Liver (tissue), 9 donors: Measurements from ENCODE around the gene LDAH. TPM values are rescaled to one million over a fixed set of nuclear protein-coding genes. Genes with fewer than 3 reads are reported as not detected.

ENCODE experiments used
- DNase-seq: peaks from one replicate; pipeline ENCODE4 v3.0.0-alpha.2; 2017; ENCODE audit warnings: low spot score
- H3K27ac ChIP-seq, 2 donors: one replicate each; pipeline ENCODE4 v1.7.0; 2013; ENCODE audit warnings: inconsistent platforms in 2 of 2, low read length in 2 of 2, control low read depth in 1 of 2, low read depth in 1 of 2, mild to moderate bottlenecking in 1 of 2
- H3K27me3 ChIP-seq, 4 donors: one replicate each; pipeline versions ENCODE4 v1.6.1 to v1.7.0; 2013; ENCODE audit warnings: low read length in 3 of 4, inconsistent platforms in 1 of 4, mild to moderate bottlenecking in 1 of 4, moderate library complexity in 1 of 4; ENCODE audit not compliant: control insufficient read depth in 4 of 4, insufficient read depth in 4 of 4
- H3K36me3 ChIP-seq, 4 donors: one replicate each; pipeline versions ENCODE4 v1.6.1 to v1.7.0; 2013; ENCODE audit warnings: low read length in 3 of 4, mild to moderate bottlenecking in 3 of 4, low read depth in 1 of 4, moderate library complexity in 1 of 4; ENCODE audit not compliant: control insufficient read depth in 4 of 4, insufficient read depth in 3 of 4
- H3K4me1 ChIP-seq, 4 donors: one replicate each; pipeline versions ENCODE4 v1.6.1 to v1.7.0; 2013; ENCODE audit warnings: low read length in 3 of 4, mild to moderate bottlenecking in 3 of 4, moderate library complexity in 1 of 4; ENCODE audit not compliant: control insufficient read depth in 4 of 4, insufficient read depth in 4 of 4
- H3K4me3 ChIP-seq, 3 donors: one replicate each; pipeline versions ENCODE4 v1.6.1 to v1.7.0; 2013; ENCODE audit warnings: low read length in 3 of 3, control low read depth in 1 of 3, low read depth in 1 of 3, mild to moderate bottlenecking in 1 of 3
- H3K9ac ChIP-seq, 2 donors: one replicate each; pipeline ENCODE4 v1.7.0; 2013; ENCODE audit warnings: low read length in 2 of 2, mild to moderate bottlenecking in 2 of 2, moderate library complexity in 2 of 2, control low read depth in 1 of 2, low read depth in 1 of 2
- H3K9me3 ChIP-seq, 4 donors: one replicate each; pipeline versions ENCODE4 v1.6.1 to v1.7.0; 2013; ENCODE audit warnings: low read length in 3 of 4; ENCODE audit not compliant: control insufficient read depth in 4 of 4
- ATF3 ChIP-seq: IDR thresholded peaks from 2 replicates; pipeline ENCODE4 v1.6.1; 2016; ENCODE audit warnings: antibody characterized with exemption
- EGR1 ChIP-seq, 2 donors: IDR thresholded peaks; 2 replicates each; pipeline ENCODE4 v1.6.1; 2016 to 2018; ENCODE audit warnings: antibody characterized with exemption in 2 of 2, low read depth in 2 of 2
- FOXA1 ChIP-seq: IDR thresholded peaks from 2 replicates; pipeline ENCODE4 v1.6.1; 2016; ENCODE audit warnings: antibody characterized with exemption
- FOXA2 ChIP-seq: IDR thresholded peaks from 2 replicates; pipeline ENCODE4 v1.6.1; 2016; ENCODE audit warnings: antibody characterized with exemption
- GABPA ChIP-seq, 2 donors: IDR thresholded peaks in 1 of 2; conservative IDR thresholded peaks in 1 of 2; 2 replicates each; pipeline ENCODE4 v1.6.1; 2016; ENCODE audit warnings: antibody characterized with exemption in 2 of 2, mild to moderate bottlenecking in 1 of 2, moderate library complexity in 1 of 2
- HNF4A ChIP-seq, 2 donors: conservative IDR thresholded peaks; 2 replicates each; pipeline ENCODE4 v1.6.1; 2016; ENCODE audit warnings: antibody characterized with exemption in 2 of 2, mild to moderate bottlenecking in 2 of 2
- HNF4G ChIP-seq: IDR thresholded peaks from 2 replicates; pipeline ENCODE4 v1.6.1; 2016; ENCODE audit warnings: antibody characterized with exemption
- JUND ChIP-seq, 2 donors: IDR thresholded peaks; 2 replicates each; pipeline ENCODE4 v1.6.1; 2016; ENCODE audit warnings: antibody characterized with exemption in 2 of 2
- NR2F2 ChIP-seq: IDR thresholded peaks from 2 replicates; pipeline ENCODE4 v1.6.1; 2016; ENCODE audit warnings: antibody characterized with exemption
- RAD21 ChIP-seq, 2 donors: IDR thresholded peaks; 2 replicates each; pipeline ENCODE4 v1.6.1; 2016; ENCODE audit warnings: antibody characterized with exemption in 2 of 2, mild to moderate bottlenecking in 2 of 2
- REST ChIP-seq: IDR thresholded peaks from 2 replicates; pipeline ENCODE4 v1.6.1; 2016; ENCODE audit warnings: antibody characterized with exemption, mild to moderate bottlenecking
- RXRA ChIP-seq, 2 donors: IDR thresholded peaks; 2 replicates each; pipeline ENCODE4 v1.6.1; 2017 to 2018; ENCODE audit warnings: antibody characterized with exemption in 2 of 2, mild to moderate bottlenecking in 1 of 2
- SP1 ChIP-seq: IDR thresholded peaks from 2 replicates; pipeline ENCODE4 v1.6.1; 2018; ENCODE audit warnings: antibody characterized with exemption, mild to moderate bottlenecking
- TAF1 ChIP-seq: conservative IDR thresholded peaks from 2 replicates; pipeline ENCODE4 v1.6.1; 2016; ENCODE audit warnings: antibody characterized with exemption, mild to moderate bottlenecking
- YY1 ChIP-seq: IDR thresholded peaks from 2 replicates; pipeline ENCODE4 v1.6.1; 2016; ENCODE audit warnings: antibody characterized with exemption, mild to moderate bottlenecking
- ZBTB33 ChIP-seq: IDR thresholded peaks from 2 replicates; pipeline ENCODE4 v1.6.1; 2016; ENCODE audit warnings: antibody characterized with exemption
- WGBS: extraction: QIAGEN DNeasy Blood & Tissue Kit; methylation state at CpG from one replicate; pipeline ENCODE4 v1.1.7; 2013; 5-methylcytosine and 5-hydroxymethylcytosine counted together
- polyA plus RNA-seq, 2 donors: library from polyadenylated mRNA; stranded (reverse) in 1 of 2; unstranded in 1 of 2; fragments of 200-250 nt in 1 of 2; fragments of >200 nt in 1 of 2; fragmentation: Nextera tagmentation in 1 of 2; extraction: Ambion mirVana in 1 of 2; gene quantifications; one replicate each; pipeline versions ENCODE4 v1.2.1 to v1.2.3, GENCODE V29; 2013 to 2015
- total RNA-seq, 2 donors: library from RNA; depleted of rRNA; stranded (reverse); fragments of >200 nt; gene quantifications; one replicate each; pipeline ENCODE4 v1.2.3, GENCODE V29; 2014
- TF ChIP-seq, protein P1 (sequence below): fragments of 150-350 bp; IDR thresholded peaks from 2 replicates; pipeline ENCODE4 v1.5.1; 2017; ENCODE audit warnings: improper control_type of control experiment, low read depth, low read length; ENCODE audit not compliant: missing input control
- donor health status: healthy.
- donor health status: healthy.
- donor health status: healthy.
- donor health status: healthy.
- donor health status: healthy.

Gene LDAH
- total and polyA plus RNA-seq, 4 donors = 5.8 to 17.7 (median 9.7) TPM

GRCh38 chr2:20684581-20685063, 138.3 kb downstream of the LDAH start:
- H3K27me3 ChIP-seq = no peaks in the 10 kb centered on the region
- no peak for TF ChIP-seq TAF1
- peak; percentile 81 to 90 for TF ChIP-seq RXRA (IDR thresholded peaks at IDR 0.05)
- TF ChIP-seq, protein P1, sequence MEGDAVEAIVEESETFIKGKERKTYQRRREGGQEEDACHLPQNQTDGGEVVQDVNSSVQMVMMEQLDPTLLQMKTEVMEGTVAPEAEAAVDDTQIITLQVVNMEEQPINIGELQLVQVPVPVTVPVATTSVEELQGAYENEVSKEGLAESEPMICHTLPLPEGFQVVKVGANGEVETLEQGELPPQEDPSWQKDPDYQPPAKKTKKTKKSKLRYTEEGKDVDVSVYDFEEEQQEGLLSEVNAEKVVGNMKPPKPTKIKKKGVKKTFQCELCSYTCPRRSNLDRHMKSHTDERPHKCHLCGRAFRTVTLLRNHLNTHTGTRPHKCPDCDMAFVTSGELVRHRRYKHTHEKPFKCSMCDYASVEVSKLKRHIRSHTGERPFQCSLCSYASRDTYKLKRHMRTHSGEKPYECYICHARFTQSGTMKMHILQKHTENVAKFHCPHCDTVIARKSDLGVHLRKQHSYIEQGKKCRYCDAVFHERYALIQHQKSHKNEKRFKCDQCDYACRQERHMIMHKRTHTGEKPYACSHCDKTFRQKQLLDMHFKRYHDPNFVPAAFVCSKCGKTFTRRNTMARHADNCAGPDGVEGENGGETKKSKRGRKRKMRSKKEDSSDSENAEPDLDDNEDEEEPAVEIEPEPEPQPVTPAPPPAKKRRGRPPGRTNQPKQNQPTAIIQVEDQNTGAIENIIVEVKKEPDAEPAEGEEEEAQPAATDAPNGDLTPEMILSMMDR = no peak
- TF ChIP-seq HNF4G = peak; percentile 95
- peak; percentile 11 for TF ChIP-seq FOXA1
- peak; percentile 98 to 99 for TF ChIP-seq HNF4A (conservative IDR thresholded peaks at IDR 0.05)
- TF ChIP-seq REST = no peak
- peak; percentile 41 to 48 for TF ChIP-seq JUND (IDR thresholded peaks at IDR 0.05)
- peak; percentile 25 to 52 for TF ChIP-seq RAD21 (IDR thresholded peaks at IDR 0.05)
- peak; percentile 21 for TF ChIP-seq ATF3
- no peak for TF ChIP-seq FOXA2
- TF ChIP-seq SP1 = peak; percentile 82
- TF ChIP-seq ZBTB33 = peak; percentile 25
- no peak for TF ChIP-seq NR2F2
- TF ChIP-seq YY1 = peak; percentile 56
- H3K4me3 ChIP-seq = no peak overlapping the region
- peaks cover 0 to 3% (median 1%) of the 10 kb centered on the region in 4 donors for H3K36me3 ChIP-seq
- H3K9me3 ChIP-seq = no peaks in the 10 kb centered on the region
- no peak overlapping the region for H3K9ac ChIP-seq
- no peak for DNase-seq
- H3K27ac ChIP-seq = peak overlapping the region; percentile 6 to 16
- peaks cover 0 to 34% (median 31%) of the 10 kb centered on the region in 4 donors for H3K4me1 ChIP-seq
- 47% methylated on average over 6 of the region's 6 CpGs for WGBS

GRCh38 chr2:20682167-20682920, 140.6 kb downstream of the LDAH start:
- 57% methylated on average over 7 of the region's 7 CpGs for WGBS
- Histone ChIP-seq H3K4me3 (no peak overlapping the region), H3K4me1 (peaks cover 3 to 34% (median 27%) of the 10 kb centered on the region in 4 donors), H3K27me3 (no peaks in the 10 kb centered on the region), H3K9ac (no peak overlapping the region), H3K27ac (no peak overlapping the region), H3K9me3 (no peaks in the 10 kb centered on the region), H3K36me3 (peaks cover 0 to 2% (median 0%) of the 10 kb centered on the region in 4 donors)
- DNase-seq = no peak
- TF ChIP-seq HNF4A (conservative IDR thresholded peaks at IDR 0.05) (peak in 1 of 2 donors; percentile 25), FOXA1 (no peak), YY1 (no peak), ATF3 (no peak), FOXA2 (no peak), JUND (IDR thresholded peaks at IDR 0.05) (no peak), GABPA (IDR thresholded peaks at IDR 0.05 in 1 of 2, conservative IDR thresholded peaks at IDR 0.05 in 1 of 2) (no peak), ZBTB33 (no peak), SP1 (no peak), TAF1 (no peak), NR2F2 (no peak), RXRA (IDR thresholded peaks at IDR 0.05) (peak; percentile 13 to 59), RAD21 (IDR thresholded peaks at IDR 0.05) (peak; percentile 92 to 93), EGR1 (IDR thresholded peaks at IDR 0.05; ENCODE audit: low read depth in 2 of 2) (no peak)
- TF ChIP-seq, protein P1 = peak; percentile 75
